ENCODE results near the gene TMPRSS7. TPM values are rescaled to one million over a fixed set of nuclear protein-coding genes. Genes with fewer than 3 reads are reported as not detected.
"Not testable (repeated sequence)": the region's sequence is repeated elsewhere in the genome, so short reads cannot be mapped to it uniquely, and the experiment has no call there.

Gene TMPRSS7
- polyA plus RNA-seq, 10 donors = not detected

DNA sequence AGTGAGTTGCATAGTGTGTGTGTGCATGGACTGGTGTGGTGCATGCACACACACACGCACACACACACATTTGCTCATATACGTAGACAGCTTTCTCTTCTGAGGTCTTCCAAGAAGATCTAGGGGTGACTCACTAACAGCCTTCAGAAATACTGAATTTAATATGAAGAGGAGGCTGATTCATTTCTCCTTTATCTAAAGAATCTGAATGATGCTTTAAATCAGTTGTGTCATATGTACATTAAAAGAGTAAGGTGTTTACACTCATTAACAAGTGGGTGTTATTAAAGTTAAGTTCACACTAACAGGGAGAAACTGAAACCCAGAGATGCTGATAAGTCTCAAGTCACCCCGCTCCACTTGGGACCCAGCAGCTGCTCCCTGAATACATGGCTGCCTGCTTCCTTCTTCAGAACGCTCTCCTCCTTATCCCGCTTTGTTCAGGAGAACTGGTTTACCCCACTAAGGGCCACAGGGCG is 22.0 kb downstream of the TMPRSS7 start:
- peak in 1 of 3 donors; percentile 43 for DNase-seq

- DNase-seq = no peak
These were observed 25.0 kb downstream of the TMPRSS7 start for GRCh38 chr3:112059497-112059896.

- DNase-seq = peak in 1 of 3 donors; percentile 7
These were observed 26.6 kb downstream of the TMPRSS7 start for GRCh38 chr3:112061152-112061551.

DNA sequence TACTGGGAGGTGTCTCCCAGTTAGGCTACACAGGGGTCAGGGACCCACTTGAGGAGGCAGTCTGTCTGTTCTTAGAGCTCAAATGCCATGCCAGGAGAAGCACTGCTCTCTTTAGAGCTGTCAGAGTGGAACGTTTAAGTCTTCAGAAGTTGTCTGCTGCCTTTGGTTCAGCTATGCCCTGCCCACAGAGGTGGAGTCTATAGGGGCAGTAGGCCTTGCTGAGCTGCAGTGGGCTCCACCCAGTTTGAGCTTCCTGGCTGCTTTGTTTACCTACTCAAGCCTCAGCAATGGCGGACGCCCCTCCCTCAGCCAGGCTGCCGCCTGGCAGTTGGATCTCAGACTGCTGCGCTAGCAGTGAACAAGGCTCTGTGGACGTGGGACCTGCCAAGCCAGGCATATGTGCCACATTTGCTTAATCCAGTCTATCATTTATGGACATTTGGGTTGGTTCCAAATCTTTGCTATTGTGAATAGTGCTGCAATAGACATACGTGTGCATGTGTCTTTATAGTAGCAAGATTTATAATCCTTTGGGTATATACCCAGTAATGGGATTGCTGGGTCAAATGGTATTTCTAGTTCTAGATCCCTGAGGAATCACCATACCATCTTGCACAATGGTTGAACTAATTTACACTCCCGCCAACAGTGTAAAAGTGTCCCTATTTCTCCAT is 38.0 kb downstream of the TMPRSS7 start:
- DNase-seq = not testable (repeated sequence)

DNA sequence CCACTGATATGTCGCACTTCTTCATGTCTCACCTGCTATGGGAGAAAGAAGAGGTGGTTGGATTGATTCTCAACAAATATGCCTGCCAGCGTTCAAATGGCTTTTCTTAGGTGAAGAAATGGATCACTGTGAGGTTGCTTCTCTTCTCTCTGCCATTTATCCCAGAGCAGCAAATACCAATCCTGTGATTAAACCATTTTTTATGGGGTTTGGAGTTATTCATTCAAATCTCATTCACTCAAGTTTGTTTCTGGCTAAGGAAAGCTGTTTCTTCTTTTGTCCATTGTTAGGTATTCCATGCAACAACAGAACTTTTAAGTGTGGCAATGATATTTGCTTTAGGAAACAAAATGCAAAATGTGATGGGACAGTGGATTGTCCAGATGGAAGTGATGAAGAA is 39.5 kb downstream of the TMPRSS7 start:
- DNase-seq = no peak

DNA sequence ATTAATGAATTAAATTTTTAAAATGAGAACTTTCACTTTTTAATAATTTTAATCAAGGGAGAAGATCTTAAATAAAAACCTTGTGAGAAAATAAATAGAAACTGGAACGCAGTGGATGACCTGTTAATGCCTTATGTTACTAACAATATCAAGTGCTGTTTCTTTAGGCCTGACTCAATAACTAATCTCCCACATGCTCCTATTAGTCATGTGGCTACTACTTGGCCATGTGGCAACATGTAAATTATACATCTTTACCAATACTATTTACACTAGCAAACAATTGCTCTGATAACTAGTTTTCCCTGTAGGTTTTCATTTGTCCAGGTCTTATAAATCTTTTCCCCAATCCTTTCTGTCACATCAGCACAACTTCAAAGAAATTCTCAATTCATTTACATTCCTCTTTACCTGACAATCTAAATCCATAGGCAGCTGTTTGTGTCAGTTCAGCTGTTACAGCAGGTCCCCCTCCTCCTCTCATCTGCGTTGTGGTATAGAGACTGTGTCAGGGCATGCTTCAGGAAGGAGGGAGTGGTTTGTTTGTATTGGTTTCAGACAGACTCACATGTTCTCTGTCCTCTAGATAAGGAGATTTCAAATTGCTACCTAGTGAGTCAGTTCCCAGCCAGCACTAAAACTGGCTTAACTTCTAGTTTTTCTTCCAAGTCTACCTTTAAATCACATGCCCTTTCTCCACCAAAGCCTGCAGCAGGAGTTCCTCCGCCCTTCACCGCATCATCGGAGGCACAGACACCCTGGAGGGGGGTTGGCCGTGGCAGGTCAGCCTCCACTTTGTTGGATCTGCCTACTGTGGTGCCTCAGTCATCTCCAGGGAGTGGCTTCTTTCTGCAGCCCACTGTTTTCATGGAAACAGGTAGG is 40.3 kb downstream of the TMPRSS7 start:
- DNase-seq = peak in 1 of 3 donors; percentile 64

- DNase-seq = no peak
These were observed 43.9 kb downstream of the TMPRSS7 start for GRCh38 chr3:112078125-112079083.

GRCh38 chr3:112083239-112083638 is 48.7 kb downstream of the TMPRSS7 start:
- DNase-seq = no peak

GRCh38 chr3:112084980-112085705 is 50.6 kb downstream of the TMPRSS7 start:
- no peak for DNase-seq

GRCh38 chr3:112085735-112086075 is 51.2 kb downstream of the TMPRSS7 start:
- DNase-seq = no peak

- DNase-seq = peak; percentile 66 to 87 (median 74)
These were observed 51.7 kb downstream of the TMPRSS7 start, which contains the start of gene C3orf52 for GRCh38 chr3:112086076-112086854. Gene C3orf52 (plus strand): TSS chr3:112086389. CDS start chr3:112086408, 19 bp downstream.

DNA sequence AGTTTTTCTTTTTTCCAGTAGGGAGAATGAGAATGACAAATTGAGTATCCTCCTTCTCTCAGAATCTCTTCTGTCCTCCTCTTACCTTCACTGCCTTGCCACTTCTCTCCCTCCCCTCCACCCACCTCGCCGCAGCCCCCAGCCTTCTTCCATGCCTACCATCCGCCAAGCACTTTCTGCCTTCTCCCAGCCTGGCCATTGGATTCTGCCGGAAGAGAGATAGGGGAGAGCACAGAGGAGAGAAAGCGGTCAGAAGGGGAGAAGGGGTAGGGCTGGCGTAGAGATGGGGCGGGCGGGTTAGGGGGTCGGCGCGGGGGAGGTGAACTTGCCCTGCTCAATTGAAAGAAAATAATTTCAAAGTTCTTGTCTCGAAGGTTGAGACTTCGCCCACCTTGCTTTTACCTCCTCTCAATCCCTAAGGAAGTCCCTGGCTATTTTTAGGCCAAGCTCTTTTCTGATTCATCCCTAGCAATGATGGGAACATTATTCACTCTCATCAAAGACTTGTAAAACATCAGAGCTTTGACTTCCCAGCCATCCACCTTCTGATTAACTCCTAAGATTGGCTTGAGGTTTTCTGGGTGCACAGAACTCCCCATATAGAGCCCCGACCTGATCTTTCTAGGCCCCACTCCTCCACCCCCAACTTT is 52.5 kb downstream of the TMPRSS7 start:
- no peak for DNase-seq

- no peak for DNase-seq
These were observed 53.2 kb downstream of the TMPRSS7 start for GRCh38 chr3:112087746-112088145.

GRCh38 chr3:112088944-112089343 is 54.4 kb downstream of the TMPRSS7 start:
- no peak for DNase-seq

DNA sequence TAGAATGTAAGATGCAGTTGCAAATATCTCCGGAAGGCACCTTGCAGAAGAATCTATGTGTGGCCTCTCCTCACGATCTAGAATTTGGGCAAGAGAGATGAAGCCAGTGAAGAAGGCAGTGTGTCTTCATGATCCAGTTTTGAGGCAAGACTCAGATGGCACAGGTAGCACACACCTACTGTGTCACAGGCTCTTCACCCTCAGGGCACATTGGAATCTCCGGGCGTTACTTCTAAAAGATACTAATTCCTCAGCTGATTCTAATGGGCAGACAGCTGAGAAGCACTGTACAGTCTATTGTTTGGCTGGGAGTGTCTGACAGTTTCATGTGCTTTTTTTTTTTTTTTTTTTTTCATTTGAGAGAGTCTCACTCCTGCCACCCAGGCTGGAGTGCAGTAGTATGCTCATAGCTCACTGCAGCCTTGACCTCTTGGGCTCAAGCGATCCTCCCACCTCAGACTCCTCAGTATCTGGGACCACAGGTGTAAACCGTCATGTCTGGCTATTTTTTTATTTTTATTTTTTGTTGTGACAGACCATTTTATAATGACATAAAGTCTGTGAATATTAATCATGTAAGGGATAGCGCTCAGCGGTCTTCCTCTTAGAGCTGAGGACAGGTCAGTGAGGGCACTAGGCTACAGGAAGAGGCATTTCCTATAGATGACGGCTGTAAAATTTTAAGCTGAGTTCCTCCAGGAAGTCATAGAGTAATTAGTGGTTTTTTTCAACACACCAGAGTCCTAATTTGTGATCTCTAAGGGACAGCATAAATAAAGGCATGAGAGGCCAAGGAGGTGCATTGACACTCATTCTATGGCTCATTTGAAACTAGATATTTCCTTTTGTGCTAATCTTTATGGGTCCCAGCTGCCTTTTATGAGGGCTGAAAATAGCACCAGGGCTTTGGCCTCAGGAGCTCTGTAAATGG is 55.7 kb downstream of the TMPRSS7 start:
- DNase-seq = no peak

- DNase-seq = no peak
These were observed 56.5 kb downstream of the TMPRSS7 start for GRCh38 chr3:112090887-112091586.

DNA sequence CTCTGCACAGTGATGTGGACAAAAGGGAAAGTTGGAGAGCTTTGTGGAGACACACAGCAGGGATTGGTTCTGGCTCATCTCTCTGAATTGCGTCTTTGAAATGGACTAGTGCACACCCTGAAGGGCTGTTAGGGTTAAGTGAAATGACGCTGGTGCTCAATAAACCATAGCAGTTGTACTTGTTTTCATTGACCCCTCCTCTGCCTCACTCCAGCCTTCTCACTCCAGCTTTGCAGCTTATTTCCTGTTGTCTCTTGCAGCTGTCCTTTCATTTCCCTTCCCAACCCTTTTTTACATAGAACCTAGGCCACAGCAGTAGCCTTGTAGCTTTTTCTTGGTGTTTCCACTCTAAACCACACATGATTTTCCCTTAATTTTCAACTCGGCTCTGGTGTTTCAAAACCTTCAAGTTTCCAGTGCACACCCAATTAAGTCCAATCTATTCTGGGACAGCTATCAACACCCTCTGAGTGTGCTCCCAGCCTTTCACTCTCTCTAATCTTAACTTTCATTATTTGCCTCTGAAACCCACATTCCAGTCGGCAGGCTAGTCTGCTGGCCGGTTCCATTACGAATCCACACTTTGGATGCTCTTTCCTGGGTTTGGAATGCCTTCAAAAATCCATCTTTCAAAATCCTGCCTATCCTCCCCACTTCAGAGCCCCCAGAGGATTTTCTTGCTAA is 58.1 kb downstream of the TMPRSS7 start:
- no peak for DNase-seq
